GM18499 (cell line): ENCODE measurements around the gene ATP11A.

Experiments used
- ATAC-seq: cut with Tn5 transposase; IDR thresholded peaks from one replicate; pipeline ENCODE4 v1.9.1; 2021; ENCODE audit warnings: moderate number of reproducible peaks; ENCODE audit not compliant: insufficient read depth, unreplicated experiment

Gene ATP11A

GRCh38 chr13:112688560-112689302 is 1.1 kb upstream of the ATP11A start:
- ATAC-seq = no peak

DNA sequence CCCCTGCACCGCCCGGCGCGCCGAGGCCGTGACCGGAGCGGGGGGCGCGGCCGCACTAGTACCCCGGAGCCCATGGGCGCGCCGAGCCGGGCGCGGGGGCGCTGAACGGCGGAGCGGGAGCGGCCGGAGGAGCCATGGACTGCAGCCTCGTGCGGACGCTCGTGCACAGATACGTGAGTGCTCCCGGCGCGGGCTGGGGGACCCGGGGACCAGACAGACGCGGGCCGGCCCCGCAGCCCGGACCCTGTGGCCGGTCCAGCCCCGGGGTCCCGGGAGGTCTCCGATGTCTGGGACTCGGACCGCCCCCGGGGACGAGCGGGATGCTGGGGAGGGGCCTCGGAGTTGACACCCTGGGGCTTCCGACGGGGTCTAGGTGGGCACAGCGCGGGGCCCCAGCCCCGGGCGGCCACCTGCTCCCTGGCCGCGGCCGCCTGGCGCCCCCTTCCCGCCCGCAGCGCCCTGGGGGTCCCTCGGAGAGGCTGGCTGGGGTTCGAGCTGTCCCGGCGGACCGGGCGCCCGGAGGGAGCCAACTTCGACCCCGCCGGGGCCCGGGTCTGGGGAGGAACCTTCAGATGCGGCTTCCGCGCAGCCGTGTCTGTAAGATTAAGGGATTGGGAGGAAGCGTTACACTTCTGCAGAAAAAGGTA is 568 bp downstream of the ATP11A start:
- no peak for ATAC-seq

GRCh38 chr13:112692104-112692503 is 2.3 kb downstream of the ATP11A start:
- no peak for ATAC-seq

DNA sequence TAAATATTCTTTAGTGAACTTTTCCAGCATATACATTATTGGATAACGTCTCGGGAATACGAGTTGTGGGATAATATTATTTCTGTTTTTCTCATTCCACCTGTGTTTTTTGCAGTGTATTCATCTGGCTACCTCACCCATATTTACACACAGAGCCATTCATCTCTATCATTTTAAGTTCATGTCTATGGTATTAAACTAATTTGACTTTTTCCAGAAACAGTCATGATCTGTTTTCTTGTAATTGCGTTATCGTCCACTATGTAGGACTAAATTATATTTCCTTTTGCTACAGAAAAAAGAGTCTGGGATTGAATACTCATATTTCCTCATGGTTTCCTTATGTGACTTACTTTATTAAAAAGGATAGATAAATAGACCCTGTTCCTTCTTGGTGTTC is 2.7 kb downstream of the ATP11A start:
- ATAC-seq = no peak

- no peak for ATAC-seq
Observed at GRCh38 chr13:112693831-112694497, 4.1 kb downstream of the ATP11A start.

- no peak for ATAC-seq
Observed at GRCh38 chr13:112695121-112695520, 5.3 kb downstream of the ATP11A start.

- ATAC-seq = no peak
Observed at GRCh38 chr13:112696001-112696868, 6.4 kb downstream of the ATP11A start.

DNA sequence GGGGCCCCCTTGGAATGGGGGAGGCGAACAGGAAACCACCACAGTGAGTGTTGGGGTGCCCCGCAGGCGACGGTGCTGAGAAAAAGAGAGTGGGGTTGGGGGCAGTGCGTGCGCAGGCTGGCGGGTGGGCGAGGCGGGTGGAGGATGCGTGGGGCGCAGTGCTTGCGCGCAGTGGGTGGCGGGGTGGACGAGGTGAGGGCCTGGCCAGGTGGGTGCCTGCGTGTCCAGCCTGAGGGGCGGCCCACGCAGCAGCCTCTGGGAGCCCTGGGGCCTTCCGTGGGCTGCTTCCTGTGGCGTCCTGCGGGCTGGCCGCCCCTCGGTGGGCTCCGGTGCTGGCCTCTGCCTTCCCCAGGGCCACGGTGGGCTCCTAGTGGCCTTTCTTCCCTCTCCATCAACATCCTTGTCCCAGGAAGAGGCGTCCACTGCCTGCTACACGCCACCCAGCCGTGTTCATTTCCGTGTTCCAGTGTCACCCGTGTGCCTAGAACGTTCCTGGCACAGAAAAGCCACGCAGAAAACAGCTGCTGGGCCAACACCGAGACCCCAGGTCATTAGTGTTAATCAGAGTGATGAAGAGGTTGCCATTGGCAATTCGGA is 7.1 kb downstream of the ATP11A start:
- no peak for ATAC-seq

DNA sequence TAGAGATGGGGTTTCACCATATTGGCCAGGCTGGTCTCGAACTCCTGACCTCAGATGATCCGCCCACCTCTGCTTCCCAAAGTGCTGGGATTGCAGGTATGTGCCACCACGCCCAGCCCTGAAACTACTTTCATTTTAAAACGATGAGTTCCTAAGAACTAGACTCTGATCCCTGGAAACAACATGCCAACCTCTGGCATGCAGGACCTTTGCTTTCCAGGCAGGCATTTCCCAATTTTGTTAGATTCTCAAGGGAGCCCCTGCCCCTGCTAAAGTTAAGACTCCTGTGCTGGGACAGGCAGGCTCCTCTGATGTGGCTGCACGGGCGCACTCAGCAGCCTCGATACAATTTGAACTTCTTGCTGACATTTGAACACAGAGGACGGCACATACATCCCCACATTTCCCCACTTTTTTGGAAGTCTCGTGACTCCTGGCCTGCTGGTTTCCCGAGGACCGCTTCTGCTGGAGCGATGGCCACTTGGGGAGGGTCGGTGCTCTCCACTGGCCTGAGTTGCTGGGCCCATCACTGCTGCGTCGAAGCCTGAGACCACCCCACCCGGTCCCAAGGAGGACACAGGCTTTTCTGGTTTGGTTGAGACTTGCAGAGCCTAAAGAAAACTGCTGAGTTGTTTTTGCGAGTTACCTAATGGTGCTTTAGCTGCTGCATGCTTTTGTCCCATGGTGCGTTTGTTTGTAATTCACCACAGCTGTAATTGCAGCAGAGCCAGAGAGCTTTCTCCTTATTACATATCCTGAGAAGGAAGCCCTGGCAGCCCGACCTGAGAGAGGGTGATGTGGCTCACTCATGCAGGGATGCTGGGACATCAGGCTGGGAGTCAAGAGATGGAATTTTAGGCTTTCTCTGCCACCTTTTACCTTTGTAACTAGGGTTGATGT is 8.2 kb downstream of the ATP11A start:
- ATAC-seq = no peak

- ATAC-seq = no peak
Observed at GRCh38 chr13:112699322-112699918, 9.6 kb downstream of the ATP11A start.

DNA sequence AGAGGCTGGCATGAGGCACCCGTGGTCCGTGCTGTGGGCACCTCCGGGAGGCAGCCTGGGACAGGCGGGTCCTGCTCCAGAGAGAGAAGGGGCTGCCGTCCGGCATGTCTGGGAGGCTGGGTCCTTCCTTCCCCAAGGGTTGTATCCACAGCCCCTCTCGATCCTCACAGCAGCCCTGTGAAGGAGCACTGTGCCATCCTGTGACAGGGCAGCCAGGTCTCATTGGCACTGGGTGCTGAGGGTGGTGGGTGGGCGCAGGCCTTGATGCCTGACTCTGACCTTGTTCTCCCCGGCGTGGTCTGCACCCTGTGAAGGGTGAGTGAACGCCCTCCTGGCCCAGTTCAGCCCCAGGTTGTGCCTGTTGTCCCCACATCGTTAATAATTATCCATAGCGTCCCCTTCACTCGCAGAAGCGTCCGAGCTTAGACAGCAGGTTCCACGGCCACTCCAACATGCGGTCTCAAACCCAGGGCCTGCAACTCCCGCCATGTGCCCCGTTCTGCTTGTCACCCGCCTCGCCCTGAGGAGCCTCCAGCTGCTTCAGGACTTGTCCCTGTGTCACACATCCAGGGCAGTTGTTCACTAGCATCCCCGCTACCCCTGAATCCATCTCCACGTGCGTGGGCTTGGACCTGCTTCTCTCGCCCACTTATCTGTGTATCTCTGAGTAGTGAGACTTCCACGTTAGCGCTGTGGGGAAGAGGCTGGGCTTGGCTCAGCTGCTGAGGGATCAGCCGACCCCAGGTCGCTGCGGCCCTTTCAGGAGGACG is 10.6 kb downstream of the ATP11A start:
- no peak for ATAC-seq

GRCh38 chr13:112702341-112702985 is 12.6 kb downstream of the ATP11A start:
- no peak for ATAC-seq

GRCh38 chr13:112702986-112703379 is 13.1 kb downstream of the ATP11A start:
- ATAC-seq = no peak

- no peak for ATAC-seq
Observed at GRCh38 chr13:112703449-112704284, 13.8 kb downstream of the ATP11A start.

- no peak for ATAC-seq
Observed at GRCh38 chr13:112704308-112705145, 14.7 kb downstream of the ATP11A start.

DNA sequence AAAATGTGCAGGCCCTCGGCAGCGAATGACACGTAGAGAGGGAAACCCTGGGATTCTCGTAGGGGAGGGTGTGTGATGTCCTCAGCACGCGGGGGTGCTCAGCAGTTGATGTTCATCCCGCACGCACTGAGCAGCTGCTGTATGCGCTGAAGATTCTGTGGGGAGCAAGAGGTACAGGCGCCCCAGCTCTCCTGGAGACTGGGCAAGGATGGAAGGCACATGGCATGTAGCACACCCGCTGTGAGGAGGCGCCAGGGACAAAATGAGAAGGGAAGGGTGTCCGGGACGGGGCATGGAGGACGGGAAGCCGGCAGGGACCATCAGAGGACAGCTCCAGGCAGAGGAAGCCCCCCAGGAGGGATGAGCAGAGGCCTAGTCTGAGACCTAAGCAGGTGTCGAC is 15.4 kb downstream of the ATP11A start:
- no peak for ATAC-seq
